ENCODE results near the gene HIPK2. TPM values are rescaled to one million over a fixed set of nuclear protein-coding genes. Genes with fewer than 3 reads are reported as not detected.

The HIPK2 gene
- total RNA-seq, 2 experiments from 2014 or later = 15.4 to 16.1 TPM

- H3K27me3 Mint-ChIP-seq = no peaks in the 10 kb centered on the region
- no peaks in the 10 kb centered on the region for H3K4me1 Mint-ChIP-seq
- H3K9me3 Mint-ChIP-seq = peaks cover 2% of the 10 kb centered on the region
- DNase-seq = no peak
- H3K4me3 Mint-ChIP-seq = no peak overlapping the region
- peaks cover 13% of the 10 kb centered on the region for H3K36me3 Mint-ChIP-seq
- no peak overlapping the region for H3K27ac Mint-ChIP-seq
These were observed 174.5 kb downstream of the HIPK2 start for GRCh38 chr7:139603282-139603681.

- Mint-ChIP-seq H3K9me3 (no peaks in the 10 kb centered on the region), H3K27me3 (no peaks in the 10 kb centered on the region)
These were observed 175.6 kb downstream of the HIPK2 start for GRCh38 chr7:139602143-139602722.

GRCh38 chr7:139601176-139601575 is 176.6 kb downstream of the HIPK2 start:
- H3K4me1 Mint-ChIP-seq = no peaks in the 10 kb centered on the region
- no peaks in the 10 kb centered on the region for H3K9me3 Mint-ChIP-seq
- no peak for DNase-seq
- peaks cover 4% of the 10 kb centered on the region for H3K36me3 Mint-ChIP-seq
- H3K27me3 Mint-ChIP-seq = no peaks in the 10 kb centered on the region
- no peak overlapping the region for H3K27ac Mint-ChIP-seq
- no peak overlapping the region for H3K4me3 Mint-ChIP-seq

More at GRCh38 chr7:139602143-139602722, 175.6 kb downstream of the HIPK2 start:
- no peaks in the 10 kb centered on the region for H3K4me1 Mint-ChIP-seq
- H3K36me3 Mint-ChIP-seq = peaks cover 10% of the 10 kb centered on the region
- no peak for DNase-seq
- no peak overlapping the region for H3K4me3 Mint-ChIP-seq
- H3K27ac Mint-ChIP-seq = no peak overlapping the region

GRCh38 chr7:139600306-139600705 is 177.5 kb downstream of the HIPK2 start:
- no peaks in the 10 kb centered on the region for H3K4me1 Mint-ChIP-seq
- H3K4me3 Mint-ChIP-seq = no peak overlapping the region
- H3K27me3 Mint-ChIP-seq = no peaks in the 10 kb centered on the region
- H3K27ac Mint-ChIP-seq = no peak overlapping the region
- peaks cover 4% of the 10 kb centered on the region for H3K36me3 Mint-ChIP-seq
- H3K9me3 Mint-ChIP-seq = no peaks in the 10 kb centered on the region
- no peak for DNase-seq

- peaks cover 2% of the 10 kb centered on the region for H3K36me3 Mint-ChIP-seq
- no peak for DNase-seq
- H3K4me1 Mint-ChIP-seq = no peaks in the 10 kb centered on the region
- no peaks in the 10 kb centered on the region for H3K9me3 Mint-ChIP-seq
- no peak overlapping the region for H3K4me3 Mint-ChIP-seq
- no peaks in the 10 kb centered on the region for H3K27me3 Mint-ChIP-seq
- H3K27ac Mint-ChIP-seq = no peak overlapping the region
These were observed 179.2 kb downstream of the HIPK2 start for GRCh38 chr7:139598642-139599041.

- peaks cover 2% of the 10 kb centered on the region for H3K36me3 Mint-ChIP-seq
- no peaks in the 10 kb centered on the region for H3K27me3 Mint-ChIP-seq
- no peaks in the 10 kb centered on the region for H3K4me1 Mint-ChIP-seq
- DNase-seq = no peak
- no peak overlapping the region for H3K27ac Mint-ChIP-seq
- no peaks in the 10 kb centered on the region for H3K9me3 Mint-ChIP-seq
- H3K4me3 Mint-ChIP-seq = no peak overlapping the region
These were observed 180.8 kb downstream of the HIPK2 start for GRCh38 chr7:139597028-139597427.

- no peak overlapping the region for H3K4me3 Mint-ChIP-seq
- H3K36me3 Mint-ChIP-seq = peaks cover 2% of the 10 kb centered on the region
- DNase-seq = no peak
- H3K27me3 Mint-ChIP-seq = no peaks in the 10 kb centered on the region
- H3K4me1 Mint-ChIP-seq = no peaks in the 10 kb centered on the region
- H3K9me3 Mint-ChIP-seq = no peaks in the 10 kb centered on the region
- H3K27ac Mint-ChIP-seq = no peak overlapping the region
These were observed 181.2 kb downstream of the HIPK2 start for GRCh38 chr7:139596626-139597025.

- no peaks in the 10 kb centered on the region for H3K27me3 Mint-ChIP-seq
- no peaks in the 10 kb centered on the region for H3K9me3 Mint-ChIP-seq
- peaks cover 2% of the 10 kb centered on the region for H3K36me3 Mint-ChIP-seq
- H3K27ac Mint-ChIP-seq = no peak overlapping the region
- no peak for DNase-seq
- H3K4me3 Mint-ChIP-seq = no peak overlapping the region
- H3K4me1 Mint-ChIP-seq = no peaks in the 10 kb centered on the region
These were observed 182.0 kb downstream of the HIPK2 start for GRCh38 chr7:139595806-139596205.

GRCh38 chr7:139594911-139595476 is 182.8 kb downstream of the HIPK2 start:
- no peak overlapping the region for H3K27ac Mint-ChIP-seq
- no peaks in the 10 kb centered on the region for H3K4me1 Mint-ChIP-seq
- H3K27me3 Mint-ChIP-seq = no peaks in the 10 kb centered on the region
- peaks cover 2% of the 10 kb centered on the region for H3K36me3 Mint-ChIP-seq
- H3K9me3 Mint-ChIP-seq = no peaks in the 10 kb centered on the region
- H3K4me3 Mint-ChIP-seq = no peak overlapping the region
- DNase-seq = no peak

- Mint-ChIP-seq H3K4me1 (no peaks in the 10 kb centered on the region), H3K27me3 (no peaks in the 10 kb centered on the region), H3K9me3 (no peaks in the 10 kb centered on the region), H3K4me3 (no peak overlapping the region), H3K36me3 (peaks cover 2% of the 10 kb centered on the region), H3K27ac (no peak overlapping the region)
- DNase-seq = no peak
These were observed 183.7 kb downstream of the HIPK2 start for GRCh38 chr7:139594090-139594489.

- Mint-ChIP-seq H3K4me3 (no peak overlapping the region), H3K27ac (no peak overlapping the region), H3K9me3 (no peaks in the 10 kb centered on the region), H3K4me1 (no peaks in the 10 kb centered on the region), H3K27me3 (no peaks in the 10 kb centered on the region), H3K36me3 (no peaks in the 10 kb centered on the region)
- DNase-seq = no peak
These were observed 184.9 kb downstream of the HIPK2 start for GRCh38 chr7:139592801-139593461.

- no peaks in the 10 kb centered on the region for H3K27me3 Mint-ChIP-seq
- H3K36me3 Mint-ChIP-seq = peaks cover 4% of the 10 kb centered on the region
- H3K4me1 Mint-ChIP-seq = no peaks in the 10 kb centered on the region
- no peaks in the 10 kb centered on the region for H3K9me3 Mint-ChIP-seq
- no peak for DNase-seq
- H3K27ac Mint-ChIP-seq = no peak overlapping the region
- H3K4me3 Mint-ChIP-seq = no peak overlapping the region
These were observed 186.1 kb downstream of the HIPK2 start for GRCh38 chr7:139591550-139592195.

GRCh38 chr7:139589474-139589873 is 188.3 kb downstream of the HIPK2 start:
- H3K36me3 Mint-ChIP-seq = peaks cover 5% of the 10 kb centered on the region
- no peak overlapping the region for H3K4me3 Mint-ChIP-seq
- DNase-seq = no peak
- H3K4me1 Mint-ChIP-seq = no peaks in the 10 kb centered on the region
- no peak overlapping the region for H3K27ac Mint-ChIP-seq
- H3K9me3 Mint-ChIP-seq = no peaks in the 10 kb centered on the region
- no peaks in the 10 kb centered on the region for H3K27me3 Mint-ChIP-seq

GRCh38 chr7:139588632-139589031 is 189.2 kb downstream of the HIPK2 start:
- H3K4me3 Mint-ChIP-seq = no peak overlapping the region
- DNase-seq = no peak
- peaks cover 6% of the 10 kb centered on the region for H3K4me1 Mint-ChIP-seq
- H3K36me3 Mint-ChIP-seq = peaks cover 5% of the 10 kb centered on the region
- no peak overlapping the region for H3K27ac Mint-ChIP-seq
- H3K27me3 Mint-ChIP-seq = no peaks in the 10 kb centered on the region
- H3K9me3 Mint-ChIP-seq = no peaks in the 10 kb centered on the region

GRCh38 chr7:139587535-139587934 is 190.3 kb downstream of the HIPK2 start:
- no peak overlapping the region for H3K27ac Mint-ChIP-seq

More at GRCh38 chr7:139587535-139587934, 190.3 kb downstream of the HIPK2 start:
- no peak overlapping the region for H3K4me3 Mint-ChIP-seq
- H3K27me3 Mint-ChIP-seq = no peaks in the 10 kb centered on the region
- H3K9me3 Mint-ChIP-seq = no peaks in the 10 kb centered on the region
- H3K4me1 Mint-ChIP-seq = peaks cover 15% of the 10 kb centered on the region
- H3K36me3 Mint-ChIP-seq = peaks cover 5% of the 10 kb centered on the region
- no peak for DNase-seq

Data from activated naive CD8-positive, alpha-beta T cell treated with anti-CD3 and anti-CD28 coated beads for 36 hours (primary cell).